Measurements from ENCODE around the gene PI4KA. TPM values are rescaled to one million over a fixed set of nuclear protein-coding genes. Genes with fewer than 3 reads are reported as not detected.

Gene PI4KA
- total RNA-seq, 3 donors from 2014 or later (not counting 1 experiment from before 2014, with no cell fraction given): 208 to 233 (median 215) TPM

DNA sequence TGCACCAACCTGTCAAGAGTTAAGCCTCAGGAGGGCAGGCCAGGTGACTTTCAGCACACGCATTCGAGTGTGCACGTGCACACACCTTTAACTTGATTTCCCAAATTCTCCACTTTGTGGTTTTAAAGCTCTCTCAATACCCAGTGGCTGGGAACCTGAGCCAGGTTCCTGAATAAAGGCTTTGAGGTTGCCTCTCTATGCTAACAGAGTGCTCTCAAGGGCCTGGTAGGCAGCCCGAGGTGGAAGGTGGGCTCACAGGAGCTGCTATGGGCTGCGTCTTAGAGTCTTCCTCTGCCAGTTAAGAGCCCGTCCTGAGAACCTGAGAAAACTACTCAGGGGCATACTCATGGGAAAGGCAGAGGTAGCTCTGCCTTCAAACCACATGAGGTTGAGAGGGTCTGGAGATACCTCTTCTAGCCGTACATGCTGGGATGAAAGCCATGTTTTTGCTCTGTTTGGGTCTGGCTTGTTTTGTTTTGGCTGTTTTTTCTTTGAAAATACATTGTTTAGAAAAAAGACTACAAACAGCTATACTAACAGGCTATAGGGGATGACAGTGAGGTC is 96.3 kb downstream of the PI4KA start:
- H3K9me3 ChIP-seq (ENCODE audit: control insufficient read depth, insufficient read depth, low read length): no peaks in the 10 kb centered on the region
- Mint-ChIP-seq H3K27me3 (ENCODE audit: low read depth in 2 of 2) (no peaks in the 10 kb centered on the region), H3K27ac (no peak overlapping the region), H3K4me1 (peaks cover 6 to 7% of the 10 kb centered on the region in 2 donors), H3K36me3 (peaks cover 10% of the 10 kb centered on the region), H3K4me3 (no peak overlapping the region), H3K9me3 (no peaks in the 10 kb centered on the region)
- H3K4me3 ChIP-seq (ENCODE audit: low read length): no peak overlapping the region
- ATAC-seq (no peak), DNase-seq (no peak)
- no peak overlapping the region for H3K27ac ChIP-seq (ENCODE audit: low read length)
- TF ChIP-seq, protein P1, sequence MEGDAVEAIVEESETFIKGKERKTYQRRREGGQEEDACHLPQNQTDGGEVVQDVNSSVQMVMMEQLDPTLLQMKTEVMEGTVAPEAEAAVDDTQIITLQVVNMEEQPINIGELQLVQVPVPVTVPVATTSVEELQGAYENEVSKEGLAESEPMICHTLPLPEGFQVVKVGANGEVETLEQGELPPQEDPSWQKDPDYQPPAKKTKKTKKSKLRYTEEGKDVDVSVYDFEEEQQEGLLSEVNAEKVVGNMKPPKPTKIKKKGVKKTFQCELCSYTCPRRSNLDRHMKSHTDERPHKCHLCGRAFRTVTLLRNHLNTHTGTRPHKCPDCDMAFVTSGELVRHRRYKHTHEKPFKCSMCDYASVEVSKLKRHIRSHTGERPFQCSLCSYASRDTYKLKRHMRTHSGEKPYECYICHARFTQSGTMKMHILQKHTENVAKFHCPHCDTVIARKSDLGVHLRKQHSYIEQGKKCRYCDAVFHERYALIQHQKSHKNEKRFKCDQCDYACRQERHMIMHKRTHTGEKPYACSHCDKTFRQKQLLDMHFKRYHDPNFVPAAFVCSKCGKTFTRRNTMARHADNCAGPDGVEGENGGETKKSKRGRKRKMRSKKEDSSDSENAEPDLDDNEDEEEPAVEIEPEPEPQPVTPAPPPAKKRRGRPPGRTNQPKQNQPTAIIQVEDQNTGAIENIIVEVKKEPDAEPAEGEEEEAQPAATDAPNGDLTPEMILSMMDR (IDR thresholded peaks at IDR 0.05): no peak
- intact Hi-C loops (cut with micrococcal nuclease): no loop called here
- 98% methylated on average over 7 of the region's 7 CpGs for WGBS (ENCODE audit: insufficient coverage)
- H3K4me1 ChIP-seq (ENCODE audit: control insufficient read depth, insufficient read depth, low read length): peaks cover 3% of the 10 kb centered on the region
- H3K36me3 ChIP-seq (ENCODE audit: control insufficient read depth, insufficient read depth, low read length): peaks cover 62% of the 10 kb centered on the region
- no peaks in the 10 kb centered on the region for H3K27me3 ChIP-seq (ENCODE audit: control insufficient read depth, insufficient read depth, low read length)

DNA sequence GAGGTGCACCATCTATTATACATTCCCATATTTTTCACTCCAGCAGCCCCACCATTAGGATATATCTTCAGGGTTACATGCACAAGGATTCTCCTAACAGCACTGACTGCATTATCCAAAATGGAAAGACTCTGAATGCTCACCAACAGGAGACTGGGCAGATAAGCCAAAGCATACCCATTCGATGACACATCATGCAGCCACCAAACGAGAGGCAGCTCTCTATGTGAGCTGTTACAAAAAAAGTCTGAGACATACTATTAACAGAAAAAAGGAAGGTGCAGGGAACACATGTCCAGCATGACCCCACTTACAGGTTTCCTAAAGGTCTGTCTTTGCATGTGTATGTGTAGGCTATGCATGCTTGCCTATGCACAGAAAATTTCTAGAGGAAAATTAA is 97.1 kb downstream of the PI4KA start:
- H3K9me3 ChIP-seq (ENCODE audit: control insufficient read depth, insufficient read depth, low read length): no peaks in the 10 kb centered on the region
- Mint-ChIP-seq H3K36me3 (peaks cover 10% of the 10 kb centered on the region), H3K27ac (no peak overlapping the region), H3K9me3 (no peaks in the 10 kb centered on the region), H3K4me3 (no peak overlapping the region), H3K27me3 (ENCODE audit: low read depth in 2 of 2) (no peaks in the 10 kb centered on the region), H3K4me1 (peaks cover 6 to 7% of the 10 kb centered on the region in 2 donors)
- H3K27ac ChIP-seq (ENCODE audit: low read length): no peak overlapping the region
- TF ChIP-seq, protein P1 (IDR thresholded peaks at IDR 0.05): no peak
- peaks cover 61% of the 10 kb centered on the region for H3K36me3 ChIP-seq (ENCODE audit: control insufficient read depth, insufficient read depth, low read length)
- ATAC-seq (no peak), DNase-seq (no peak)
- intact Hi-C loops (cut with micrococcal nuclease): no loop called here
- no peak overlapping the region for H3K4me3 ChIP-seq (ENCODE audit: low read length)
- peaks cover 3% of the 10 kb centered on the region for H3K4me1 ChIP-seq (ENCODE audit: control insufficient read depth, insufficient read depth, low read length)
- H3K27me3 ChIP-seq (ENCODE audit: control insufficient read depth, insufficient read depth, low read length): no peaks in the 10 kb centered on the region
- WGBS (ENCODE audit: insufficient coverage): 100% methylated on average over 2 of the region's 2 CpGs

DNA sequence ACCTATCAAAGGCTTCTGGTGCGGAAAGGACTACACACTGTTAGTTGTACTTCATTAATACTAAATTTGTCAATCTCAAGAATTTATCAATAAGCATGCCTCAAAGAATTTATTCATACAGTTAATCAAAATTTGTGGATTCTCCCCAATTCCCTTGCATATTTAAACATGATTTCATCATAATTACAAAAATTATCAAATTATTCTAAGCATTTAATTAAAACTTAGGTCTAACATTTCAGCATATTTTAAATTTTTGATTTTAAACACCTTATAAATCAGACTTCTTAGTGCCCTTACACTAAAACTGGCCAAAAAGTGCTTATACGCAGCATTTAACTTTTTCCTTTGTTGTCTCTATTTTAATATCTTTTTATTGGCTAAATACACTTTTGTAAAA is 98.5 kb downstream of the PI4KA start:
- Mint-ChIP-seq H3K9me3 (no peaks in the 10 kb centered on the region), H3K27me3 (ENCODE audit: low read depth in 2 of 2) (no peaks in the 10 kb centered on the region), H3K4me3 (no peak overlapping the region), H3K27ac (no peak overlapping the region), H3K4me1 (no peaks in the 10 kb centered on the region), H3K36me3 (peaks cover 10% of the 10 kb centered on the region)
- intact Hi-C loops (cut with micrococcal nuclease): no loop called here
- 100% methylated on average over 1 of the region's 2 CpGs for WGBS (ENCODE audit: insufficient coverage)
- H3K4me1 ChIP-seq (ENCODE audit: control insufficient read depth, insufficient read depth, low read length): no peaks in the 10 kb centered on the region
- no peaks in the 10 kb centered on the region for H3K9me3 ChIP-seq (ENCODE audit: control insufficient read depth, insufficient read depth, low read length)
- ATAC-seq: no peak
- no peak overlapping the region for H3K4me3 ChIP-seq (ENCODE audit: low read length)
- H3K36me3 ChIP-seq (ENCODE audit: control insufficient read depth, insufficient read depth, low read length): peaks cover 53% of the 10 kb centered on the region
- no peak overlapping the region for H3K27ac ChIP-seq (ENCODE audit: low read length)
- no peak for DNase-seq
- TF ChIP-seq, protein P1 (IDR thresholded peaks at IDR 0.05): no peak
- no peaks in the 10 kb centered on the region for H3K27me3 ChIP-seq (ENCODE audit: control insufficient read depth, insufficient read depth, low read length)

DNA sequence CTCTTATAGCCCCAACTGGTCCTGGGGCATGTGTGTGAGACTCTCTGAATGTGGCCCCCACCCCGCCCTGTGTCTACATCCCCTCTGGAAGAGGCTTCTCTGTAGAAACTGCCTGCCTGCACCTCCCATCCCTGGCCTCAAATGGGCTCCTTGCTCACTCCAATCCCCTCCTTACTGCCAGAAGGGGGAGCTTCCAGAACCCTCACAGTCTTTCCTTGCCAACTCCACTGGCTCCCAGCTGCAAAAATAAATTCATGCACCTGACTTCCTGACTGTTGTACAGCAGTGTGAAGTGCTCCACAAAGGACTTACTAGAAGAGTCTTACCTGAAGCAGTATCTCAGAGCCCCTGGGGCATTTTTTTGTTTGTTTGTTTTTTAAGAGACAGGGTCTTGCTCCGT is 99.9 kb downstream of the PI4KA start:
- peaks cover 46% of the 10 kb centered on the region for H3K36me3 ChIP-seq (ENCODE audit: control insufficient read depth, insufficient read depth, low read length)
- DNase-seq (no peak), ATAC-seq (no peak)
- H3K36me3 Mint-ChIP-seq: no peaks in the 10 kb centered on the region
- H3K4me1 ChIP-seq (ENCODE audit: control insufficient read depth, insufficient read depth, low read length): no peaks in the 10 kb centered on the region
- no peak overlapping the region for H3K4me3 Mint-ChIP-seq
- H3K27ac Mint-ChIP-seq: no peak overlapping the region
- no peak overlapping the region for H3K4me3 ChIP-seq (ENCODE audit: low read length)
- H3K27ac ChIP-seq (ENCODE audit: low read length): no peak overlapping the region
- no peaks in the 10 kb centered on the region for H3K27me3 Mint-ChIP-seq (ENCODE audit: low read depth in 2 of 2)
- H3K27me3 ChIP-seq (ENCODE audit: control insufficient read depth, insufficient read depth, low read length): no peaks in the 10 kb centered on the region
- no peaks in the 10 kb centered on the region for H3K9me3 Mint-ChIP-seq
- 100% methylated on average over 2 of the region's 2 CpGs for WGBS (ENCODE audit: insufficient coverage)
- TF ChIP-seq, protein P1 (IDR thresholded peaks at IDR 0.05): no peak
- no peaks in the 10 kb centered on the region for H3K9me3 ChIP-seq (ENCODE audit: control insufficient read depth, insufficient read depth, low read length)
- H3K4me1 Mint-ChIP-seq: no peaks in the 10 kb centered on the region
- intact Hi-C loops (cut with micrococcal nuclease): no loop called here

Measured in natural killer cell (primary cell).